Measurements from ENCODE around the gene QDPR.

DNA sequence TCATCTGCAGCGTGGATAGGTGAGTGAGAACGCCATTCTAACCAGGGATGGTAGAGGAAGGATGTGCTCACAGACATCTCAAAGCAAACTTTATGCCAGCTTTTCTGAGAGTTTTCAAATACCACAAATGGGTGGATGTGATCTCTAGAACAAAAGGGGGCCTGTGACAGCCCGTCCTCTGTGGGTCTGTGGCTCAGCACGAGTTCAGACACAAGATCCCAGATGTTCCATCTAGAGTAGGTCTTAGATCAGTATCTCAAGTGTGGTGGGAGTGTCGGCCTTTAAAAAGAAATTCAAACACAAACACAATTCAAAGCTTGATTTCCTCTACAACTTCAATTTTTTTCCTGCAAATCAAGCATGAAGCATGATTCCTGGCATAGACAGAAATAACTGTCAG, 22.8 kb downstream of the QDPR start:
- TF ChIP-seq, protein P1, sequence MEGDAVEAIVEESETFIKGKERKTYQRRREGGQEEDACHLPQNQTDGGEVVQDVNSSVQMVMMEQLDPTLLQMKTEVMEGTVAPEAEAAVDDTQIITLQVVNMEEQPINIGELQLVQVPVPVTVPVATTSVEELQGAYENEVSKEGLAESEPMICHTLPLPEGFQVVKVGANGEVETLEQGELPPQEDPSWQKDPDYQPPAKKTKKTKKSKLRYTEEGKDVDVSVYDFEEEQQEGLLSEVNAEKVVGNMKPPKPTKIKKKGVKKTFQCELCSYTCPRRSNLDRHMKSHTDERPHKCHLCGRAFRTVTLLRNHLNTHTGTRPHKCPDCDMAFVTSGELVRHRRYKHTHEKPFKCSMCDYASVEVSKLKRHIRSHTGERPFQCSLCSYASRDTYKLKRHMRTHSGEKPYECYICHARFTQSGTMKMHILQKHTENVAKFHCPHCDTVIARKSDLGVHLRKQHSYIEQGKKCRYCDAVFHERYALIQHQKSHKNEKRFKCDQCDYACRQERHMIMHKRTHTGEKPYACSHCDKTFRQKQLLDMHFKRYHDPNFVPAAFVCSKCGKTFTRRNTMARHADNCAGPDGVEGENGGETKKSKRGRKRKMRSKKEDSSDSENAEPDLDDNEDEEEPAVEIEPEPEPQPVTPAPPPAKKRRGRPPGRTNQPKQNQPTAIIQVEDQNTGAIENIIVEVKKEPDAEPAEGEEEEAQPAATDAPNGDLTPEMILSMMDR (IDR thresholded peaks at IDR 0.05) = no peak
- no peak for TF ChIP-seq POLR2A (IDR thresholded peaks at IDR 0.05)
